Memory B cell (primary cell): ENCODE measurements around the gene CTAG1A.
"Not testable (repeated sequence)": the region's sequence is repeated elsewhere in the genome, so short reads cannot be mapped to it uniquely, and the experiment has no call there.

Source experiments
- ATAC-seq: fragments of 150-1000 bp; cut with Tn5 transposase; 2 replicates; pipeline ENCODE4 v1.10.0; 2021; ENCODE audit warnings: low read depth, mild to moderate bottlenecking, moderate library complexity
- DNase-seq, 2 donors: peaks; one replicate each; pipeline ENCODE4 v3.0.0; 2022; ENCODE audit warnings: low spot score in 2 of 2
- H3K27ac Mint-ChIP-seq: one replicate; pipeline ENCODE4 v1.8.0; 2022; ENCODE audit warnings: mild to moderate bottlenecking, moderate library complexity, mixed read lengths
- H3K27me3 Mint-ChIP-seq: one replicate; pipeline ENCODE4 v1.8.0; 2022; ENCODE audit warnings: mixed read lengths
- H3K36me3 Mint-ChIP-seq: one replicate; pipeline ENCODE4 v1.8.0; 2022; ENCODE audit warnings: mild to moderate bottlenecking, mixed read lengths
- H3K4me1 Mint-ChIP-seq: one replicate; pipeline ENCODE4 v1.8.0; 2022; ENCODE audit warnings: mixed read lengths
- H3K4me3 Mint-ChIP-seq: one replicate; pipeline ENCODE4 v1.8.0; 2022; ENCODE audit warnings: mild to moderate bottlenecking, moderate library complexity, mixed read lengths
- H3K9me3 Mint-ChIP-seq: one replicate; pipeline ENCODE4 v1.8.0; 2022; ENCODE audit warnings: mixed read lengths

Gene CTAG1A

GRCh38 chrX:154611146-154611545 is 26.2 kb downstream of the CTAG1A start:
- not testable (repeated sequence) for DNase-seq, H3K27ac Mint-ChIP-seq, H3K27me3 Mint-ChIP-seq, H3K4me3 Mint-ChIP-seq, H3K9me3 Mint-ChIP-seq, H3K36me3 Mint-ChIP-seq, H3K4me1 Mint-ChIP-seq, ATAC-seq

- not testable (repeated sequence) for H3K27ac Mint-ChIP-seq, H3K36me3 Mint-ChIP-seq, ATAC-seq
Measured at GRCh38 chrX:154613586-154613985, 28.7 kb downstream of the CTAG1A start.

GRCh38 chrX:154619182-154619581 is 34.2 kb downstream of the CTAG1A start, which contains the start of gene CTAG1B:
Gene CTAG1B (minus strand): TSS chrX:154619282. CDS start chrX:154619218, 64 bp downstream.
- H3K4me3 Mint-ChIP-seq, ATAC-seq, H3K36me3 Mint-ChIP-seq, H3K4me1 Mint-ChIP-seq, H3K27me3 Mint-ChIP-seq, H3K27ac Mint-ChIP-seq, H3K9me3 Mint-ChIP-seq, DNase-seq: not testable (repeated sequence)

More at GRCh38 chrX:154613586-154613985, 28.7 kb downstream of the CTAG1A start:
- H3K9me3 Mint-ChIP-seq, DNase-seq, H3K4me1 Mint-ChIP-seq, H3K27me3 Mint-ChIP-seq, H3K4me3 Mint-ChIP-seq: not testable (repeated sequence)

GRCh38 chrX:154620767-154621414 is 36.0 kb downstream of the CTAG1A start:
- not testable (repeated sequence) for H3K9me3 Mint-ChIP-seq, H3K36me3 Mint-ChIP-seq, ATAC-seq

GRCh38 chrX:154628960-154629359 is 44.0 kb downstream of the CTAG1A start:
- H3K27me3 Mint-ChIP-seq, H3K27ac Mint-ChIP-seq, H3K4me1 Mint-ChIP-seq, H3K36me3 Mint-ChIP-seq, H3K4me3 Mint-ChIP-seq, H3K9me3 Mint-ChIP-seq, DNase-seq, ATAC-seq: not testable (repeated sequence)

More at GRCh38 chrX:154620767-154621414, 36.0 kb downstream of the CTAG1A start:
- not testable (repeated sequence) for H3K4me1 Mint-ChIP-seq, DNase-seq, H3K4me3 Mint-ChIP-seq, H3K27ac Mint-ChIP-seq, H3K27me3 Mint-ChIP-seq

- not testable (repeated sequence) for H3K9me3 Mint-ChIP-seq, H3K4me1 Mint-ChIP-seq
Measured at GRCh38 chrX:154630949-154631348, 46.0 kb downstream of the CTAG1A start.

GRCh38 chrX:154633661-154634060 is 48.7 kb downstream of the CTAG1A start:
- not testable (repeated sequence) for H3K4me3 Mint-ChIP-seq, H3K4me1 Mint-ChIP-seq, ATAC-seq, H3K27me3 Mint-ChIP-seq, H3K36me3 Mint-ChIP-seq, DNase-seq, H3K9me3 Mint-ChIP-seq, H3K27ac Mint-ChIP-seq

More at GRCh38 chrX:154630949-154631348, 46.0 kb downstream of the CTAG1A start:
- H3K36me3 Mint-ChIP-seq, H3K4me3 Mint-ChIP-seq, DNase-seq, ATAC-seq, H3K27ac Mint-ChIP-seq, H3K27me3 Mint-ChIP-seq: not testable (repeated sequence)
